ENCODE data around the gene LYST.

Gene LYST

GRCh38 chr1:235708390-235708962 lies 158.2 kb downstream of the LYST start:
- no peak for TF ChIP-seq ARNT (IDR thresholded peaks at IDR 0.05)
- no peak for TF ChIP-seq BHLHE40 (IDR thresholded peaks at IDR 0.05; ENCODE audit: borderline replicate concordance)
- no peak for TF ChIP-seq CTBP1 (IDR thresholded peaks at IDR 0.05; ENCODE audit: borderline replicate concordance)
- TF ChIP-seq ELF4 (IDR thresholded peaks at IDR 0.05): no peak
- TF ChIP-seq FOXA1 (IDR thresholded peaks at IDR 0.05): no peak
- TF ChIP-seq SUZ12 (IDR thresholded peaks at IDR 0.05): no peak
- no peak for TF ChIP-seq PKNOX1 (IDR thresholded peaks at IDR 0.05)
- no peak for TF ChIP-seq SP1 (IDR thresholded peaks at IDR 0.05)
- no peak for TF ChIP-seq LEF1 (IDR thresholded peaks at IDR 0.05; ENCODE audit: borderline replicate concordance)
- ChIA-PET POLR2A (no interaction called here), CTCF (interaction anchor here (0.5 kb wide), 1 partner anchor 25 kb away, joined by 3 read pairs; no protein-coding TSS in a partner anchor)
- DNase-seq (ENCODE audit: extremely low spot score): no peak

GRCh38 chr1:235703506-235703905 lies 163.2 kb downstream of the LYST start:
- ChIA-PET CTCF (no interaction called here), POLR2A (no interaction called here)
- DNase-seq (ENCODE audit: extremely low spot score): no peak
- TF ChIP-seq SP1 (IDR thresholded peaks at IDR 0.05): no peak
- TF ChIP-seq FOXA1 (IDR thresholded peaks at IDR 0.05): no peak
- no peak for TF ChIP-seq L3MBTL2 (conservative IDR thresholded peaks at IDR 0.05)
- TF ChIP-seq NFRKB (IDR thresholded peaks at IDR 0.05): no peak
- TF ChIP-seq SUZ12 (IDR thresholded peaks at IDR 0.05): no peak
- TF ChIP-seq FOXK2 (IDR thresholded peaks at IDR 0.05): no peak
- TF ChIP-seq ARNT (IDR thresholded peaks at IDR 0.05): no peak
- TF ChIP-seq PKNOX1 (IDR thresholded peaks at IDR 0.05): no peak
- TF ChIP-seq ELF4 (IDR thresholded peaks at IDR 0.05): no peak
- no peak for TF ChIP-seq TARDBP (IDR thresholded peaks at IDR 0.05)
- no peak for TF ChIP-seq CTBP1 (IDR thresholded peaks at IDR 0.05; ENCODE audit: borderline replicate concordance)
- no peak for TF ChIP-seq HDGF (IDR thresholded peaks at IDR 0.05; ENCODE audit: borderline replicate concordance)
- no peak for TF ChIP-seq BHLHE40 (IDR thresholded peaks at IDR 0.05; ENCODE audit: borderline replicate concordance)
- TF ChIP-seq ZNF384 (IDR thresholded peaks at IDR 0.05): no peak

GRCh38 chr1:235702412-235702811 lies 164.3 kb downstream of the LYST start:
- ChIA-PET CTCF (no interaction called here), POLR2A (no interaction called here)
- no peak for DNase-seq (ENCODE audit: extremely low spot score)
- TF ChIP-seq TARDBP (IDR thresholded peaks at IDR 0.05) (no peak), FOXM1 (IDR thresholded peaks at IDR 0.05; ENCODE audit: borderline replicate concordance) (no peak), ZNF384 (IDR thresholded peaks at IDR 0.05) (no peak), FOXA1 (IDR thresholded peaks at IDR 0.05) (no peak), FOXK2 (IDR thresholded peaks at IDR 0.05) (no peak), ELF4 (IDR thresholded peaks at IDR 0.05) (no peak), L3MBTL2 (conservative IDR thresholded peaks at IDR 0.05) (no peak), PKNOX1 (IDR thresholded peaks at IDR 0.05) (no peak), HDGF (IDR thresholded peaks at IDR 0.05; ENCODE audit: borderline replicate concordance) (no peak), CTBP1 (IDR thresholded peaks at IDR 0.05; ENCODE audit: borderline replicate concordance) (no peak), SP1 (IDR thresholded peaks at IDR 0.05) (no peak), ARNT (IDR thresholded peaks at IDR 0.05) (no peak), NFRKB (IDR thresholded peaks at IDR 0.05) (no peak), SUZ12 (IDR thresholded peaks at IDR 0.05) (no peak), LEF1 (IDR thresholded peaks at IDR 0.05; ENCODE audit: borderline replicate concordance) (no peak), BHLHE40 (IDR thresholded peaks at IDR 0.05; ENCODE audit: borderline replicate concordance) (no peak)

DNA sequence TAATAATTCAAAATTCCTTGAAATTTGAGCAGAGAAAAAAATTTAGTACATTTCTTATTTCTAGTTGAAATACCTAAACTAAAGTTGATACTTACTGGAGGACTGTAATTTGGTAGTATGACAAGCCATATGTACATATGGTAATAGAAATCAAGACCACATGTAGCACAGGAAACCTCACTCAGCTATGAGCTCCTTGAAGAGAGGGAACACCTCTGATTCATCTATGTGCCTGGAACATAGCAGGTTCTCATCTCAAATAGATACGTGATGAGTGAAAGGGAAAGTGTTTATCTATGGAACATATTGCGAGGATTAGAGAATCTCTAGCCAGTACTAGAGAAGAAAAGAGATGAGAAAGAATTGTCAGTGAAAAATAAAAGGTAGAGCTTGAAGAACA lies 169.2 kb downstream of the LYST start:
- ChIA-PET CTCF (interaction anchor here (0.6 kb wide), 1 partner anchor 96 kb away, joined by 4 read pairs; no protein-coding TSS in a partner anchor), POLR2A (no interaction called here)
- no peak for DNase-seq (ENCODE audit: extremely low spot score)
- no peak for TF ChIP-seq TARDBP (IDR thresholded peaks at IDR 0.05)
- no peak for TF ChIP-seq LEF1 (IDR thresholded peaks at IDR 0.05; ENCODE audit: borderline replicate concordance)
- TF ChIP-seq BHLHE40 (IDR thresholded peaks at IDR 0.05; ENCODE audit: borderline replicate concordance): no peak
- no peak for TF ChIP-seq NFRKB (IDR thresholded peaks at IDR 0.05)
- TF ChIP-seq SUZ12 (IDR thresholded peaks at IDR 0.05): no peak
- no peak for TF ChIP-seq ZNF384 (IDR thresholded peaks at IDR 0.05)
- no peak for TF ChIP-seq PKNOX1 (IDR thresholded peaks at IDR 0.05)
- TF ChIP-seq FOXK2 (IDR thresholded peaks at IDR 0.05): no peak

- POLR2A ChIA-PET: no interaction called here
- CTCF ChIA-PET: no interaction called here
- no peak for TF ChIP-seq PKNOX1 (IDR thresholded peaks at IDR 0.05)
- TF ChIP-seq SP1 (IDR thresholded peaks at IDR 0.05): no peak
- TF ChIP-seq ARNT (IDR thresholded peaks at IDR 0.05): no peak
- no peak for TF ChIP-seq FOXM1 (IDR thresholded peaks at IDR 0.05; ENCODE audit: borderline replicate concordance)
- TF ChIP-seq LEF1 (IDR thresholded peaks at IDR 0.05; ENCODE audit: borderline replicate concordance): no peak
- no peak for TF ChIP-seq FOXK2 (IDR thresholded peaks at IDR 0.05)
- TF ChIP-seq L3MBTL2 (conservative IDR thresholded peaks at IDR 0.05): no peak
- TF ChIP-seq SUZ12 (IDR thresholded peaks at IDR 0.05): no peak
- TF ChIP-seq FOXA1 (IDR thresholded peaks at IDR 0.05): no peak
- DNase-seq (ENCODE audit: extremely low spot score): no peak
These were observed 177.3 kb downstream of the LYST start for GRCh38 chr1:235689356-235689755.
